ENCODE data around the gene XPO6. TPM values are rescaled to one million over a fixed set of nuclear protein-coding genes. Genes with fewer than 3 reads are reported as not detected.

XPO6 gene
- total RNA-seq, 2 donors from 2014 or later = 89.5 to 94.4 TPM

DNA sequence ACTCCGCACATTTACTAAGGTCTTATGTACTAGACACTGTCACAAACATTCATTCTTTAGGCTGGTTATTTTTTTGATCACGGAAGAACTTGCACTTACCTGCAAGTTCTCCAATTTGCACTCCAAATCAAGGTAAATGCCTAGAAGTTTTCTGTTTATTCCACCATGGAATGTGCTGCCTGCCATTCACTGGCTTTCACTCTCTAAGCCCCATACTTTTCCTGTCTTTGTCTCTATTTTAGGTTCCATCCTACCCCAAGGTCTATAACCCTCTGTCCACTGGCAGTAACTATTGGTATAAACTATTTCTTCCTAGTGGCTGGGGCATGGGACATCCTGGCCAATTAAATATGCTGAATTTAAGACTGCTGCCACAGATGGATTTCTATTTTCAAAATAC is 15.9 kb downstream of the XPO6 start:
- no peak for ATAC-seq (ENCODE audit: insufficient number of reproducible peaks, low FRiP score, low read depth)

DNA sequence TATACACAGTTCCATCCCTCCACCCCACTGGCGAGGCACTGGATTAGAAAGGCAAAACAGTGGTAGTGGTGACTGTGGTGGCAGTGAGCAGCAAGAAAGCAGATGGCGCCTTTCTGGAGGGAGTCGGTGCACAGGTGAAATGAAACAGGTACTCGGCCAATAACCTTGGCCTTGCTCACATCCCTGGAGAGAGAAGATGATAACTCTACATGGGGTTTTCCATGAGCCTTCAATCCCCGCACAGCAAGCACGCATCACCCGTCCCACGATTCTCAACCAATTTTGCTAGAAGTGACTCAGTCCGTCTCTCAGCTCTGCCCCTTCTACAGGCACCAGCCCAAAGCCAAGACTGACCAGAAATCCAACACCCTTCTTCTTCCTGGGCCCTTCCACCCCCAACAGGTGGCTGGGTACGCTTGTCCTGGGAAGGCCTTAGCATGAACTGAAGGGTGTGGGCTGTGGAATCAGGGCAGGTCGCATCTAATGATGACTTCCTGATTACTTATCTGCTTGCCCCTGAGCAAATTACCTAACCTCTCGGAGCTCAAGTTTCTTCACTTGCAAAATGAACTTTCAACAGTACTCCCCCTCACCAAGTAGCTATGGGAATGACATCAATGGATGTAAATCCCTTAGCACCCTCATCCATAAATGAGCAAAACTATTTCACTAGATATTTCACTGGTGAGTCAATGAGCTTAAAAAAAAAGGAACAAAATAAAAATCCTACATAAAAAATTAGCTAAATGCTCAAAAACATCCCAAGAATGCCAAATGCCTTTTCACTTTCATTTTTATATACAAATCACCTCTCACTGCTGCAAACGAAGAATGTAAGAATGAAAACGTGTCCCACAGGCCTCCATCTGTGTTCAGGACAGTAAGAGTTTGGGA is 18.0 kb downstream of the XPO6 start:
- Histone ChIP-seq H3K27ac (peak overlapping the region in 1 of 2 donors; percentile 43), H3K27me3 (replicated peaks; ENCODE audit: insufficient read depth) (no peaks in the 10 kb centered on the region), H3K4me3 (peak overlapping the region; percentile 22), H3K4me1 (ENCODE audit: control insufficient read depth in 1 of 2, low read depth in 2 of 2) (peaks cover 5 to 16% of the 10 kb centered on the region in 2 donors), H3K9me3 (no peaks in the 10 kb centered on the region), H3K36me3 (no peaks in the 10 kb centered on the region)
- TF ChIP-seq, protein P1, sequence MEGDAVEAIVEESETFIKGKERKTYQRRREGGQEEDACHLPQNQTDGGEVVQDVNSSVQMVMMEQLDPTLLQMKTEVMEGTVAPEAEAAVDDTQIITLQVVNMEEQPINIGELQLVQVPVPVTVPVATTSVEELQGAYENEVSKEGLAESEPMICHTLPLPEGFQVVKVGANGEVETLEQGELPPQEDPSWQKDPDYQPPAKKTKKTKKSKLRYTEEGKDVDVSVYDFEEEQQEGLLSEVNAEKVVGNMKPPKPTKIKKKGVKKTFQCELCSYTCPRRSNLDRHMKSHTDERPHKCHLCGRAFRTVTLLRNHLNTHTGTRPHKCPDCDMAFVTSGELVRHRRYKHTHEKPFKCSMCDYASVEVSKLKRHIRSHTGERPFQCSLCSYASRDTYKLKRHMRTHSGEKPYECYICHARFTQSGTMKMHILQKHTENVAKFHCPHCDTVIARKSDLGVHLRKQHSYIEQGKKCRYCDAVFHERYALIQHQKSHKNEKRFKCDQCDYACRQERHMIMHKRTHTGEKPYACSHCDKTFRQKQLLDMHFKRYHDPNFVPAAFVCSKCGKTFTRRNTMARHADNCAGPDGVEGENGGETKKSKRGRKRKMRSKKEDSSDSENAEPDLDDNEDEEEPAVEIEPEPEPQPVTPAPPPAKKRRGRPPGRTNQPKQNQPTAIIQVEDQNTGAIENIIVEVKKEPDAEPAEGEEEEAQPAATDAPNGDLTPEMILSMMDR (IDR thresholded peaks at IDR 0.05) = no peak
- ATAC-seq (ENCODE audit: insufficient number of reproducible peaks, low FRiP score, low read depth) (no peak), DNase-seq (ENCODE audit: low spot score) (no peak)

More for the DNA sequence above, 15.9 kb downstream of the XPO6 start:
- Histone ChIP-seq H3K27me3 (replicated peaks; ENCODE audit: insufficient read depth) (no peaks in the 10 kb centered on the region), H3K4me3 (no peak overlapping the region), H3K36me3 (no peaks in the 10 kb centered on the region), H3K9me3 (no peaks in the 10 kb centered on the region), H3K4me1 (ENCODE audit: control insufficient read depth in 1 of 2, low read depth in 2 of 2) (peaks cover 5 to 16% of the 10 kb centered on the region in 2 donors), H3K27ac (no peak overlapping the region)
- no peak for DNase-seq (ENCODE audit: low spot score)
- TF ChIP-seq, protein P1 (IDR thresholded peaks at IDR 0.05) = no peak

DNA sequence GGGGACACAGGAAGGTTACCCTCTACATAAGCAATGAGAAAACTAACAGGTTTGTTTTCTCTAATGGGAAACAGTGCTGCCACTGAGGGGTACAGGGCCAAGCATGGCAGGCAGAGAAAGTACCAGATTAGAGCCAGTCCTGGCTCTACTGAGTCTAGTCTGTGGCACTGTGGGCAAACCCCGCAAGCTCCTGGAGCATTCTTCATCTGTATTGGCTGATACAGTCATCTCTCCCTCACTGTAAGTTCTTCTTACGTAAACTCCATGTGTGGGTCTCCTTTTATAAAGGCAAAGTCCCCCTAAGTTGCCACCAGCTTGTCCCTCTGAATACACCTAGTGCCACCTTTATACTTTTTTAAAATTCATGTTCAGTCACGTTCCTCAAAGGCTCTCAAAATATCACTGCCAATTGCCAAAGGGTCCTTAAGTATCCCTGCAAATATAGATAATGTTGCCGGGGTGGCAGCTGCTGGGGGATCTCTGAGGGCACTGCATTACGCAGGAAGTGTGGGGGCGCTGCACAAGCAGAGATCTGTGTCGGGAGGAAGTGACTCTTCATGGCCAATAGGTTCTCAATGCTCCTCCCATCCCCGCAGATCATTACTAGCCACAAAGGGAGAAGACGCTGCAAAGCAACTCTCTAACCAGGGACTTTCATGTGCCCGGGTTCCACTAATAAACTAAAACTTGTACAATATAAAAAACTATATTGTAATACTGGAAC is 18.8 kb downstream of the XPO6 start:
- TF ChIP-seq, protein P1 (IDR thresholded peaks at IDR 0.05) = no peak
- Histone ChIP-seq H3K4me3 (no peak overlapping the region), H3K27me3 (replicated peaks; ENCODE audit: insufficient read depth) (no peaks in the 10 kb centered on the region), H3K9me3 (no peaks in the 10 kb centered on the region), H3K4me1 (ENCODE audit: control insufficient read depth in 1 of 2, low read depth in 2 of 2) (peaks cover 5 to 16% of the 10 kb centered on the region in 2 donors), H3K27ac (no peak overlapping the region), H3K36me3 (no peaks in the 10 kb centered on the region)
- ATAC-seq (ENCODE audit: insufficient number of reproducible peaks, low FRiP score, low read depth) (no peak), DNase-seq (ENCODE audit: low spot score) (no peak)

DNA sequence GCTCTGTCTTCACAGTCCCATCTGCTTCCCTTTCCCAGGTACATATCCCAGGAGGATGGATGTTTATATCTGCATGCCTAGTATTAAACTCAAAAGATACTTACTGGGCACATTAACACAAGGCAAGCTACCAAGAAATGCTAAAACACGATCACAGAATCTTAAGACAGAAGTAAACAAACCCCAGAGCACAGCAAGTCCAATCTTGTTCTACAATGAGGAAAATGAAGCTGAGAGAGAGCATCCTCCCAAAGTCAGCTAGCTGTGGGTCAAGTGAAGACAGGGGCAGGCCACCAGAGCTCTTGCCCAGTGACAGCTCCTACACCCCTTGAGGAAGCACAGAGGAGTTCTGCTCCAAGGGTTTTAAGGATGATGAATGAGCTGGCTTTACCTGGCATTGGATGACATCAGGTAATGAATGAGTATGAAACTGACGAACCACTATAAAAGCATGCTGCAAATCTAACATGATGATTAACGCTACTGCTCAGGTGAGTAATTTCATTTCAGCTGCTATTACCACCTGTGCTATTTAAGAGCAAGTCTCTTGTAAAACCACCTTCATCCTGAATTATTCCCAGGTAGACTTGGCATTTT is 20.3 kb downstream of the XPO6 start:
- peaks cover 5 to 20% of the 10 kb centered on the region in 2 donors for H3K4me1 ChIP-seq (ENCODE audit: control insufficient read depth in 1 of 2, low read depth in 2 of 2)

More for the DNA sequence above, 20.3 kb downstream of the XPO6 start:
- DNase-seq (ENCODE audit: low spot score) (no peak), ATAC-seq (ENCODE audit: insufficient number of reproducible peaks, low FRiP score, low read depth) (no peak)
- TF ChIP-seq, protein P1 (IDR thresholded peaks at IDR 0.05) = no peak
- Histone ChIP-seq H3K27me3 (replicated peaks; ENCODE audit: insufficient read depth) (no peaks in the 10 kb centered on the region), H3K9me3 (no peaks in the 10 kb centered on the region), H3K27ac (no peak overlapping the region), H3K36me3 (no peaks in the 10 kb centered on the region), H3K4me3 (no peak overlapping the region)

Data from thoracic aorta (tissue), 2 donors.